HCT116 (cell line): ENCODE results near the gene IGSF23. TPM values are rescaled to one million over a fixed set of nuclear protein-coding genes. Genes with fewer than 3 reads are reported as not detected.

ENCODE experiments used
- ATAC-seq: fragments of 200-7000 bp; cut with Tn5 transposase; 2 replicates; pipeline ENCODE4 v1.9.1; 2020; ENCODE audit warnings: mild to moderate bottlenecking, moderate library complexity
- BruUV-seq: library from RNA; stranded (reverse); fragments of 400-500 nt; replicated peaks from 2 replicates; lab custom pipeline; 2021; lab: Mats Ljungman, UMichigan
- CTCF ChIA-PET: fragments of 300-600 bp; sonication (Branson Sonifier 250); formaldehyde crosslinking; loops from one replicate; lab custom pipeline; 2021; ENCODE audit warnings: antibody characterized with exemption; lab: Charles Lee
- POLR2A ChIA-PET: fragments of 300-600, 350-600 bp; sonication (Branson Sonifier 250); formaldehyde crosslinking; loops from one replicate; lab custom pipeline; 2021; ENCODE audit warnings: antibody characterized with exemption; lab: Charles Lee
- RAD21 ChIA-PET, 2 experiments: fragments of 300-600 bp; sonication (Branson Sonifier 250); formaldehyde crosslinking; loops; one replicate each; lab custom pipeline; 2023; ENCODE audit warnings: low total read pairs in 2 of 2; ENCODE audit not compliant: uncharacterized antibody in 2 of 2, unreplicated experiment in 2 of 2, low non-redundant PET in 1 of 2; lab: Charles Lee
- DNase-seq: peaks from one replicate; pipeline ENCODE4 v3.0.0-alpha.2; 2010; ENCODE audit warnings: low read depth, low spot score
- H2AFZ ChIP-seq: fragments of 200-600 bp; shearing (Covaris generic), sonication (generic); 2 replicates; pipeline ENCODE4 v1.6.1; 2017; ENCODE audit warnings: low read depth, mixed run types, mixed read lengths, antibody characterized with exemption, low read length; ENCODE audit not compliant: poor library complexity, severe bottlenecking
- H3K27ac ChIP-seq: 2 replicates; pipeline ENCODE4 v1.5.1; 2012; ENCODE audit warnings: low read depth, low read length
- H3K27me3 ChIP-seq: fragments of 200-600 bp; sonication (generic); 2 replicates; pipeline ENCODE4 v1.6.1; 2016; ENCODE audit warnings: mixed run types, low read length, mixed read lengths; ENCODE audit not compliant: insufficient read depth
- H3K36me3 ChIP-seq, 2 experiments: fragments of 200-500 bp in 1 of 2; fragments of 200-600 bp in 1 of 2; sonication (Bioruptor generic) in 1 of 2; sonication (generic) in 1 of 2; 2 replicates each; pipeline versions ENCODE4 v1.5.1 to v1.6.1; 2014 to 2016; ENCODE audit warnings: low read length in 2 of 2, inconsistent platforms in 1 of 2, mixed read lengths in 1 of 2, mixed run types in 1 of 2; ENCODE audit not compliant: insufficient read depth in 2 of 2, control insufficient read depth in 1 of 2
- H3K4me1 ChIP-seq, 2 experiments: fragments of 200-600 bp in 1 of 2; sonication (generic) in 1 of 2; 2 replicates each; pipeline versions ENCODE4 v1.5.1 to v1.6.1; 2012 to 2017; ENCODE audit warnings: low read length in 2 of 2, inconsistent platforms in 1 of 2, mild to moderate bottlenecking in 1 of 2, mixed read lengths in 1 of 2, mixed run types in 1 of 2, moderate library complexity in 1 of 2; ENCODE audit not compliant: insufficient read depth in 2 of 2, control insufficient read depth in 1 of 2
- H3K4me2 ChIP-seq: fragments of 200-600 bp; sonication (generic); 2 replicates; pipeline ENCODE4 v1.6.1; 2017; ENCODE audit warnings: mixed run types, low read length, mixed read lengths
- H3K4me3 ChIP-seq, 2 experiments: fragments of 200-600 bp in 1 of 2; sonication (generic) in 1 of 2; replicated peaks in 1 of 2; 2 replicates each; pipeline ENCODE4 v1.5.1; 2011 to 2016; ENCODE audit warnings: low read length in 2 of 2, control low read depth in 1 of 2, low read depth in 1 of 2, mild to moderate bottlenecking in 1 of 2, mixed read lengths in 1 of 2, mixed run types in 1 of 2
- H3K79me2 ChIP-seq: fragments of 200-600 bp; sonication (generic); 2 replicates; pipeline ENCODE4 v1.6.1; 2017; ENCODE audit warnings: mild to moderate bottlenecking, mixed run types, low read length, moderate library complexity, mixed read lengths; ENCODE audit not compliant: insufficient read depth
- H3K9ac ChIP-seq: fragments of 200-600 bp; sonication (generic); 2 replicates; pipeline ENCODE4 v1.6.1; 2016; ENCODE audit warnings: low read length, mixed read lengths
- H3K9me2 ChIP-seq: fragments of 200-600 bp; sonication (generic), shearing (Covaris generic); 2 replicates; pipeline ENCODE4 v1.6.1; 2017; ENCODE audit warnings: mixed run types, mild to moderate bottlenecking, moderate library complexity; ENCODE audit not compliant: insufficient read depth
- H3K9me3 ChIP-seq, 2 experiments: fragments of 200-500 bp in 1 of 2; fragments of 200-600 bp in 1 of 2; sonication (Bioruptor generic) in 1 of 2; sonication (generic) in 1 of 2; 2 replicates each; pipeline ENCODE4 v1.6.1; 2014 to 2017; ENCODE audit warnings: low read length in 2 of 2, mixed read lengths in 2 of 2, inconsistent platforms in 1 of 2, low read depth in 1 of 2, mild to moderate bottlenecking in 1 of 2, mixed run types in 1 of 2, moderate library complexity in 1 of 2; ENCODE audit not compliant: control insufficient read depth in 1 of 2, insufficient read depth in 1 of 2
- H4K20me1 ChIP-seq: fragments of 200-600 bp; sonication (generic), shearing (Covaris generic); 2 replicates; pipeline ENCODE4 v1.6.1; 2017; ENCODE audit warnings: mixed run types, mild to moderate bottlenecking, moderate library complexity; ENCODE audit not compliant: insufficient read depth
- POLR2AphosphoS5 ChIP-seq: IDR thresholded peaks from 2 replicates; pipeline ENCODE4 v1.6.1; 2011; ENCODE audit warnings: mild to moderate bottlenecking, low read depth, low read length, moderate library complexity
- SIN3A ChIP-seq: IDR thresholded peaks from 2 replicates; pipeline ENCODE4 v1.6.1; 2012; ENCODE audit warnings: low read depth
- TCF7L2 ChIP-seq: IDR thresholded peaks from 2 replicates; pipeline ENCODE4 v1.7.0; 2011; ENCODE audit warnings: borderline replicate concordance, inconsistent platforms; ENCODE audit not compliant: insufficient read depth, insufficient read length; ENCODE audit errors: extremely low read depth
- YY1 ChIP-seq: IDR thresholded peaks from 2 replicates; pipeline ENCODE4 v1.6.1; 2011; ENCODE audit warnings: low read length, low read depth, moderate library complexity, mild to moderate bottlenecking; ENCODE audit not compliant: insufficient replicate concordance; ENCODE audit errors: extremely low read depth
- ZFX ChIP-seq: fragments of 450-650 bp; IDR thresholded peaks from 2 replicates; pipeline ENCODE4 v1.6.1; 2017
- intact Hi-C: fragments of 100-400 bp; cut with micrococcal nuclease; formaldehyde crosslinking; loops from 2 replicates; pipeline ENCODE4 v1.10.0; 2022
- total RNA-seq: library from RNA; stranded (reverse); gene quantifications from one replicate; pipeline ENCODE4 v1.2.1, GENCODE V29; 2021; ENCODE audit not compliant: unreplicated experiment

Gene IGSF23
- total RNA-seq, 1 experiment from 2014 or later: not detected

- no peaks in the 10 kb centered on the region for H3K9me2 ChIP-seq
- H2AFZ ChIP-seq: peak within 1 kb of the TSS; percentile 37
- peaks cover 4 to 13% of the 10 kb centered on the region in 2 experiments; a peak in 3 of 4 replicates for H3K4me1 ChIP-seq
- peak within 1 kb of the TSS; percentile 82 to 91 for H3K4me3 ChIP-seq
- no peak for DNase-seq
- BruUV-seq: no TSS peak
- peaks cover 12 to 21% of the 10 kb centered on the region in 2 experiments; a peak in 3 of 4 replicates for H3K36me3 ChIP-seq
- H4K20me1 ChIP-seq: peaks cover 5% of the 10 kb centered on the region; the same call in 1 of the 2 replicates
- ATAC-seq: peak; percentile 91
- CTCF ChIA-PET: interaction anchor here (1.3 to 2.1 kb wide), 3 partner anchors 10 to 73 kb away, joined by 4 to 7 read pairs (median 5); no protein-coding TSS in a partner anchor
- peak within 1 kb of the TSS; percentile 98 for H3K27ac ChIP-seq
- H3K4me2 ChIP-seq: peak within 1 kb of the TSS; percentile 96
- H3K79me2 ChIP-seq: peaks cover 44% of the 10 kb centered on the region
- RAD21 ChIA-PET: interaction anchor here in 1 of 2 experiments (1.2 kb wide), 1 partner anchor 13 kb away, joined by 3 read pairs; no protein-coding TSS in a partner anchor
- TF ChIP-seq SIN3A (peak; percentile 41; the same call in 1 of the 2 replicates), YY1 (peak; percentile 5), ZFX (peak; percentile 87), TCF7L2 (no peak), POLR2AphosphoS5 (peak; percentile 93)
- H3K27me3 ChIP-seq: no peaks in the 10 kb centered on the region
- intact Hi-C loops: loop anchor here (5.0 kb wide), 1 partner anchor 57 kb away; no protein-coding TSS in a partner anchor
- POLR2A ChIA-PET: interaction anchor here (0.8 to 2.5 kb wide), 10 partner anchors 8 to 247 kb away, joined by 3 to 16 read pairs (median 3); no protein-coding TSS in a partner anchor
- H3K9me3 ChIP-seq: no peaks in the 10 kb centered on the region
- H3K9ac ChIP-seq: peak within 1 kb of the TSS; percentile 86
Measured at GRCh38 chr19:44643605-44644401, 30.4 kb downstream of the IGSF23 start, which contains the start of gene PVR. TSS of gene PVR (plus strand) at chr19:44643910. CDS start at chr19:44644097, 187 bp downstream.
